Heart left ventricle (tissue), 13 donors: ENCODE measurements around the gene NLGN2.

Experiments used
- CTCF ChIP-seq, 12 donors: fragments of 200-600 bp; sonication (generic) in 4 of 12; IDR thresholded peaks; one replicate each; pipeline versions ENCODE4 v1.5.0 to v1.8.0; 2018 to 2022; ENCODE audit warnings: antibody characterized with exemption in 12 of 12, mild to moderate bottlenecking in 5 of 12
- POLR2A ChIP-seq, 2 donors: fragments of 450-650 bp; IDR thresholded peaks; one replicate each; pipeline ENCODE4 v1.6.1; 2017; ENCODE audit warnings: antibody characterized with exemption in 2 of 2, mild to moderate bottlenecking in 2 of 2, moderate library complexity in 2 of 2
- donor health status: ischemic (EF 13 %, LVEDD 7.1; RV severe dilation, severe dysfunction).
- donor health status: DM: no; HTN: yes; CAD: no.
- donor health status: DM: no; HTN: no; CAD: no.
- donor health status: ischemic (EF 25% LVEDD 6.9; RV normal size, moderate dysfunction).
- donor health status: ischemic (EF 25% LVEDD 5.7; RV mildly dilated, moderate dysfunction).
- donor health status: ischemic (EF 35%, LVEDD 5.7; RV mildly dilated, moderate dysfunction).
- donor health status: nonischemic (EF 11% LVEDD 7.7; RV severe dilation, severe dysfunction).
- donor health status: DM: yes; HTN: yes; CAD: no.
- donor health status: PGD.
- donor health status: ischemic (EF 29% LVEDD 5.4; RV normal size, mild dysfunction).
- donor health status: nonischemic (EF 23%, LVEDD 6.1; RV moderate dilation, normal function).

GRCh38 chr17:7445619-7445968 lies 37.9 kb downstream of the NLGN2 start:
- TF ChIP-seq CTCF (IDR thresholded peaks at IDR 0.05) (no peak), POLR2A (IDR thresholded peaks at IDR 0.05) (no peak)
